ENCODE results near the gene OSBPL10.

Gene OSBPL10

GRCh38 chr3:31622636-31623288 lies 358.3 kb downstream of the OSBPL10 start:
- in situ Hi-C loops (cut with MboI; ENCODE audit: low pct_unique_long_range_greater_than_20kb, low sequenced_read_pairs, unreplicated experiment) = no loop called here
- no peak for DNase-seq (ENCODE audit: low spot score)
- no peak for TF ChIP-seq CTCF (IDR thresholded peaks at IDR 0.05; ENCODE audit: extremely low read depth, insufficient read depth, missing control alignments)

- in situ Hi-C loops (cut with MboI; ENCODE audit: low pct_unique_long_range_greater_than_20kb, low sequenced_read_pairs, unreplicated experiment) = no loop called here
- TF ChIP-seq CTCF (IDR thresholded peaks at IDR 0.05; ENCODE audit: extremely low read depth, insufficient read depth, missing control alignments) = no peak
- no peak for DNase-seq (ENCODE audit: low spot score)
These were observed 359.7 kb downstream of the OSBPL10 start for GRCh38 chr3:31621314-31621713.

GRCh38 chr3:31620656-31621055 lies 360.4 kb downstream of the OSBPL10 start:
- in situ Hi-C loops (cut with MboI; ENCODE audit: low pct_unique_long_range_greater_than_20kb, low sequenced_read_pairs, unreplicated experiment) = no loop called here
- DNase-seq (ENCODE audit: low spot score) = no peak
- no peak for TF ChIP-seq CTCF (IDR thresholded peaks at IDR 0.05; ENCODE audit: extremely low read depth, insufficient read depth, missing control alignments)

- no peak for DNase-seq (ENCODE audit: low spot score)
- TF ChIP-seq CTCF (IDR thresholded peaks at IDR 0.05; ENCODE audit: extremely low read depth, insufficient read depth, missing control alignments) = no peak
- in situ Hi-C loops (cut with MboI; ENCODE audit: low pct_unique_long_range_greater_than_20kb, low sequenced_read_pairs, unreplicated experiment) = no loop called here
These were observed 364.4 kb downstream of the OSBPL10 start for GRCh38 chr3:31616711-31617110.

- no peak for TF ChIP-seq CTCF (IDR thresholded peaks at IDR 0.05; ENCODE audit: extremely low read depth, insufficient read depth, missing control alignments)
- in situ Hi-C loops (cut with MboI; ENCODE audit: low pct_unique_long_range_greater_than_20kb, low sequenced_read_pairs, unreplicated experiment) = no loop called here
- DNase-seq (ENCODE audit: low spot score) = no peak
These were observed 365.8 kb downstream of the OSBPL10 start for GRCh38 chr3:31615071-31615875.

- TF ChIP-seq CTCF (IDR thresholded peaks at IDR 0.05; ENCODE audit: extremely low read depth, insufficient read depth, missing control alignments) = no peak
- in situ Hi-C loops (cut with MboI; ENCODE audit: low pct_unique_long_range_greater_than_20kb, low sequenced_read_pairs, unreplicated experiment) = no loop called here
- DNase-seq (ENCODE audit: low spot score) = no peak
These were observed 366.7 kb downstream of the OSBPL10 start for GRCh38 chr3:31614162-31614921.

Data from GM13977 (cell line).